ENCODE data around the gene TBCK.
A peak's percentile ranks its signal among the peaks of the same experiment; 100 is the strongest.

DNA sequence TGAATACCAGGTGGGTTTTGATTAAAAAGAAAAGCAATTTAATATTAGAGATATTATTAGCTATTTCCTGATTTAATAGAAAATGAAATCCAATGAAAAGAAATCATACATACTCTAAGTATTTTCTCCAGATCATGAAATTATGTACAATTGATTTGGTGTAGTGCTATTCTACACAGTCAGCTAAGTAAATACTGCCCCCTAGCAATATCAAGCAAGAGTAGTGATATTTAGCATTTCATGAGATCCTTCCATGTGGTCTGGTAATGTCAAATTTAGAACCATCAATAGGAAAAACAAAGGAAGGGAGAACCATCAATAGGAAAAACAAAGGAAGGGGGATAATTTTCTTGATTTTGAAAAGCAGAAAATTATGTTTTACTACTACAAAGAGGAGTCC is 114.6 kb downstream of the TBCK start:
- TF ChIP-seq CTCF (IDR thresholded peaks at IDR 0.05) (peak; percentile 37 to 50 (median 41)), POLR2AphosphoS5 (IDR thresholded peaks at IDR 0.05) (no peak), POLR2A (IDR thresholded peaks at IDR 0.05; ENCODE audit: low read depth) (no peak)
